GM12874 (cell line): ENCODE measurements around the gene UBXN2A.

Experiments
- CTCF ChIP-seq: IDR thresholded peaks from 2 replicates; pipeline ENCODE4 v1.5.1; 2011; ENCODE audit warnings: low read depth, mild to moderate bottlenecking, control low read depth, low read length, moderate library complexity; ENCODE audit not compliant: insufficient read depth

The UBXN2A gene

GRCh38 chr2:23926290-23926749, 13.9 kb upstream of the UBXN2A start:
- no peak for TF ChIP-seq CTCF

- TF ChIP-seq CTCF, result peak; percentile 91
These were observed 13.3 kb upstream of the UBXN2A start, which contains the start of gene ATAD2B for GRCh38 chr2:23926750-23927571. Gene ATAD2B (minus strand): TSS chr2:23927123. CDS start chr2:23926770, 353 bp downstream.

GRCh38 chr2:23934259-23934658, 6.0 kb upstream of the UBXN2A start:
- TF ChIP-seq CTCF, result no peak

GRCh38 chr2:23940718-23941620, 706 bp downstream of the UBXN2A start:
- TF ChIP-seq CTCF, result no peak

- no peak for TF ChIP-seq CTCF
These were observed 1.4 kb downstream of the UBXN2A start for GRCh38 chr2:23941644-23942043.

GRCh38 chr2:23943666-23944065, 3.4 kb downstream of the UBXN2A start:
- no peak for TF ChIP-seq CTCF

- no peak for TF ChIP-seq CTCF
These were observed 4.3 kb downstream of the UBXN2A start for GRCh38 chr2:23944527-23944926.
